H1 (cell line): ENCODE results near the gene MED12L. TPM values are rescaled to one million over a fixed set of nuclear protein-coding genes. Genes with fewer than 3 reads are reported as not detected.

Source experiments
- CTCF ChIA-PET: fragments of 300-600 bp; sonication (Branson Sonifier 250); formaldehyde crosslinking; loops from one replicate; lab custom pipeline; 2021; ENCODE audit not compliant: partially characterized antibody; lab: Charles Lee
- POLR2A ChIA-PET: fragments of 300-600 bp; sonication (Branson Sonifier 250); formaldehyde crosslinking; loops from one replicate; lab custom pipeline; 2021; ENCODE audit warnings: inconsistent platforms; ENCODE audit not compliant: partially characterized antibody; lab: Charles Lee
- DNase-seq, 2 experiments: peaks; one replicate each; pipeline versions ENCODE4 v3.0.0 to v3.0.0-alpha.2; 2010 to 2022; ENCODE audit warnings: low spot score in 2 of 2, low read depth in 1 of 2, mixed read lengths in 1 of 2
- FAIRE-seq: peaks from 2 replicates; lab custom pipeline; 2011; peaks lifted over from hg19 to GRCh38; lab: Jason Lieb, UNC
- H2AFZ ChIP-seq: 2 replicates; pipeline ENCODE4 v1.8.1; 2012; ENCODE audit warnings: low read length, inconsistent platforms
- H2AK5ac ChIP-seq: 2 replicates; pipeline ENCODE4 v1.6.1; 2013; ENCODE audit warnings: low read depth, low read length
- H2BK120ac ChIP-seq: replicated peaks from 2 replicates; pipeline ENCODE3; 2013; ENCODE audit warnings: low read depth, low read length, inconsistent platforms
- H2BK12ac ChIP-seq: 2 replicates; pipeline ENCODE4 v1.6.1; 2013; ENCODE audit warnings: low read depth, low read length
- H2BK15ac ChIP-seq: 2 replicates; pipeline ENCODE4 v1.6.1; 2013; ENCODE audit warnings: low read length
- H2BK20ac ChIP-seq: 2 replicates; pipeline ENCODE4 v1.6.1; 2013; ENCODE audit warnings: low read length
- H2BK5ac ChIP-seq: 2 replicates; pipeline ENCODE4 v1.6.1; 2013; ENCODE audit warnings: low read depth, low read length
- H3K14ac ChIP-seq: 2 replicates; pipeline ENCODE4 v1.6.1; 2013; ENCODE audit warnings: inconsistent platforms; ENCODE audit not compliant: insufficient read length
- H3K18ac ChIP-seq: 2 replicates; pipeline ENCODE4 v1.6.1; 2013; ENCODE audit warnings: low read length; ENCODE audit errors: extremely low read depth
- H3K23ac ChIP-seq: 2 replicates; pipeline ENCODE4 v1.6.1; 2013; ENCODE audit warnings: inconsistent platforms; ENCODE audit not compliant: insufficient read length
- H3K23me2 ChIP-seq: 2 replicates; pipeline ENCODE4 v1.6.1; 2013; ENCODE audit warnings: low read depth, low read length
- H3K27ac ChIP-seq: 2 replicates; pipeline ENCODE4 v1.6.1; 2011; ENCODE audit warnings: low read depth, low read length, inconsistent platforms
- H3K27me3 ChIP-seq, 4 experiments: replicated peaks in 1 of 4; 1 replicate in 1 of 4; 2 replicates in 3 of 4; pipeline versions ENCODE4 v1.6.1 to v1.8.1; 2011 to 2013; ENCODE audit warnings: low read length in 3 of 4, mild to moderate bottlenecking in 3 of 4, inconsistent platforms in 2 of 4, mixed read lengths in 2 of 4, moderate library complexity in 1 of 4; ENCODE audit not compliant: control insufficient read depth in 3 of 4, insufficient read depth in 3 of 4; ENCODE audit errors: extremely low read depth in 1 of 4
- H3K36me3 ChIP-seq, 4 experiments: 2 replicates each; pipeline versions ENCODE4 v1.6.1 to v1.8.1; 2011 to 2013; ENCODE audit warnings: mild to moderate bottlenecking in 4 of 4, low read length in 3 of 4, moderate library complexity in 2 of 4, control low read depth in 1 of 4, inconsistent platforms in 1 of 4; ENCODE audit not compliant: insufficient read depth in 4 of 4, control insufficient read depth in 2 of 4
- H3K4ac ChIP-seq: replicated peaks from 2 replicates; pipeline ENCODE3; 2013; ENCODE audit warnings: low read length, low read depth, mixed read lengths, inconsistent platforms; ENCODE audit not compliant: insufficient read length
- H3K4me1 ChIP-seq, 4 experiments: replicated peaks in 1 of 4; 1 replicate in 1 of 4; 2 replicates in 3 of 4; pipeline versions ENCODE4 v1.6.1 to v1.8.1; 2011 to 2013; ENCODE audit warnings: low read length in 3 of 4, inconsistent platforms in 2 of 4, mixed read lengths in 1 of 4; ENCODE audit not compliant: insufficient read depth in 4 of 4, control insufficient read depth in 3 of 4
- H3K4me2 ChIP-seq, 2 experiments: 2 replicates each; pipeline versions ENCODE4 v1.6.1 to v1.8.1; 2011 to 2013; ENCODE audit warnings: low read depth in 2 of 2, low read length in 2 of 2, control low read depth in 1 of 2, inconsistent platforms in 1 of 2, mild to moderate bottlenecking in 1 of 2; ENCODE audit not compliant: insufficient read depth in 1 of 2
- H3K4me3 ChIP-seq, 4 experiments: fragments of 200-600, 300-600 bp in 1 of 4; sonication (generic), shearing (Covaris generic), sonication (Bioruptor Twin) in 1 of 4; 2 replicates each; pipeline versions ENCODE4 v1.5.1 to v1.8.1; 2011 to 2016; ENCODE audit warnings: low read length in 4 of 4, low read depth in 3 of 4, control low read depth in 2 of 4, inconsistent platforms in 2 of 4, mild to moderate bottlenecking in 2 of 4, mixed read lengths in 1 of 4, moderate library complexity in 1 of 4; ENCODE audit not compliant: insufficient read depth in 2 of 4; ENCODE audit errors: extremely low read depth in 1 of 4
- H3K56ac ChIP-seq: replicated peaks from 2 replicates; pipeline ENCODE3; 2013; ENCODE audit warnings: low read depth, mild to moderate bottlenecking, mixed read lengths, low read length, inconsistent platforms; ENCODE audit not compliant: insufficient read length
- H3K79me1 ChIP-seq: 2 replicates; pipeline ENCODE4 v1.6.1; 2013; ENCODE audit warnings: low read depth, low read length, control low read depth
- H3K79me2 ChIP-seq, 2 experiments: 2 replicates each; pipeline versions ENCODE4 v1.6.1 to v1.8.1; 2012 to 2013; ENCODE audit warnings: low read length in 2 of 2, mild to moderate bottlenecking in 2 of 2, inconsistent platforms in 1 of 2; ENCODE audit not compliant: insufficient read depth in 2 of 2, control insufficient read depth in 1 of 2
- H3K9ac ChIP-seq, 4 experiments: replicated peaks in 1 of 4; 1 replicate in 1 of 4; 2 replicates in 3 of 4; pipeline versions ENCODE4 v1.6.1 to v1.8.1; 2011 to 2013; ENCODE audit warnings: low read depth in 3 of 4, low read length in 3 of 4, control low read depth in 2 of 4, mild to moderate bottlenecking in 2 of 4, moderate library complexity in 2 of 4, inconsistent platforms in 1 of 4; ENCODE audit errors: extremely low read depth in 1 of 4
- H3K9me3 ChIP-seq, 2 experiments: 2 replicates each; pipeline versions ENCODE4 v1.6.1 to v1.8.1; 2012 to 2013; ENCODE audit warnings: mild to moderate bottlenecking in 2 of 2, moderate library complexity in 2 of 2, control low read depth in 1 of 2, inconsistent platforms in 1 of 2, low read depth in 1 of 2, low read length in 1 of 2, mixed read lengths in 1 of 2; ENCODE audit not compliant: insufficient read depth in 2 of 2
- H4K20me1 ChIP-seq, 2 experiments: replicated peaks in 1 of 2; 2 replicates each; pipeline versions ENCODE3 to v1.8.1; 2011 to 2013; ENCODE audit warnings: inconsistent platforms in 2 of 2, low read length in 2 of 2, mild to moderate bottlenecking in 1 of 2; ENCODE audit not compliant: insufficient read depth in 2 of 2, control insufficient read depth in 1 of 2
- H4K5ac ChIP-seq: 2 replicates; pipeline ENCODE4 v1.6.1; 2013; ENCODE audit warnings: low read length, low read depth, mixed read lengths, inconsistent platforms; ENCODE audit not compliant: insufficient read length
- H4K8ac ChIP-seq: 2 replicates; pipeline ENCODE4 v1.8.0; 2013; ENCODE audit warnings: mild to moderate bottlenecking, moderate library complexity, low read length, inconsistent platforms; ENCODE audit not compliant: insufficient read depth; ENCODE audit errors: extremely low read depth
- H4K91ac ChIP-seq: replicated peaks from 2 replicates; pipeline ENCODE3; 2013; ENCODE audit warnings: low read length, mixed read lengths, inconsistent platforms; ENCODE audit not compliant: insufficient read length
- BCL11A ChIP-seq, 2 experiments: IDR thresholded peaks; one replicate each; pipeline ENCODE4 v1.6.1; 2011; ENCODE audit warnings: low read depth in 2 of 2, low read length in 2 of 2, mild to moderate bottlenecking in 2 of 2
- CTBP2 ChIP-seq: IDR thresholded peaks from 2 replicates; pipeline ENCODE4 v1.7.0; 2011; ENCODE audit warnings: borderline replicate concordance, mild to moderate bottlenecking, moderate library complexity, mixed read lengths, low read length; ENCODE audit not compliant: insufficient read depth, insufficient read length
- E2F6 ChIP-seq: IDR thresholded peaks from 2 replicates; pipeline ENCODE4 v1.6.1; 2012; ENCODE audit warnings: inconsistent platforms
- JUN ChIP-seq: IDR thresholded peaks from 2 replicates; pipeline ENCODE4 v1.6.1; 2011; ENCODE audit warnings: low read depth, mild to moderate bottlenecking, improper control_type of control experiment, low read length
- KDM5A ChIP-seq: fragments of 200-600 bp; IDR thresholded peaks from 2 replicates; pipeline ENCODE4 v1.7.1; 2012; ENCODE audit warnings: mild to moderate bottlenecking, low read length, inconsistent platforms, mixed read lengths
- POLR2A ChIP-seq, 2 experiments: IDR thresholded peaks; 1 replicate in 1 of 2; 2 replicates in 1 of 2; pipeline ENCODE4 v1.6.1; 2011; ENCODE audit warnings: low read depth in 2 of 2, low read length in 2 of 2, mild to moderate bottlenecking in 2 of 2; ENCODE audit errors: control extremely low read depth in 1 of 2
- RXRA ChIP-seq: IDR thresholded peaks from 2 replicates; pipeline ENCODE4 v1.6.1; 2011; ENCODE audit warnings: low read depth, mild to moderate bottlenecking, low read length, moderate library complexity; ENCODE audit not compliant: insufficient read depth
- TCF12 ChIP-seq: IDR thresholded peaks from 2 replicates; pipeline ENCODE4 v1.6.1; 2011; ENCODE audit warnings: low read depth, mild to moderate bottlenecking, low read length
- USF2 ChIP-seq: IDR thresholded peaks from 2 replicates; pipeline ENCODE4 v1.6.1; 2011; ENCODE audit warnings: low read length, improper control_type of control experiment
- WGBS, 2 experiments: shearing (Covaris generic) in 1 of 2; methylation state at CpG; one replicate each; pipeline versions ENCODE4 v1.1.6 to v1.1.7; 2013 to 2015; ENCODE audit warnings: low lambda C conversion rate in 2 of 2, mixed read lengths in 2 of 2, inconsistent platforms in 1 of 2, low coverage in 1 of 2, missing lambda C conversion rate in 1 of 2; ENCODE audit not compliant: insufficient replicate concordance in 2 of 2, insufficient coverage in 1 of 2, insufficient read length in 1 of 2; ENCODE audit errors: extremely low coverage in 1 of 2, missing lambda C conversion rate in 1 of 2; 5-methylcytosine and 5-hydroxymethylcytosine counted together
- polyA plus RNA-seq, 7 experiments: library from polyadenylated mRNA; depleted of rRNA in 3 of 7; stranded (reverse) in 5 of 7; unstranded in 2 of 7; fragments of >200 nt in 5 of 7; fragments of 200-250 nt in 2 of 7; gene quantifications; 1 replicate in 5 of 7; 2 replicates in 1 of 7; 4 replicates in 1 of 7; pipeline versions ENCODE4 v1.2.1 to v1.2.3, GENCODE V29; 2011 to 2013; ENCODE audit warnings: missing spikeins in 2 of 7, mixed read lengths in 2 of 7
- total RNA-seq: library from RNA; stranded (reverse); fragmentation: NEBNext Ultra II Directional; extraction: Animal tissue kit (Norgen Biotek cat#: 25700); gene quantifications from 2 replicates; pipeline ENCODE4 v1.2.1, GENCODE V29; 2021

The MED12L gene
- total and polyA plus RNA-seq, 2 of the 8 experiments (the other 6 are each of a cell fraction or from before 2014, with no cell fraction given): 3.6 to 26.2 TPM

- no peak overlapping the region for H2AFZ ChIP-seq
- H3K23me2 ChIP-seq: no peaks in the 10 kb centered on the region
- H2AK5ac ChIP-seq: no peak overlapping the region
- no peaks in the 10 kb centered on the region for H3K36me3 ChIP-seq
- H3K4ac ChIP-seq: no peak overlapping the region
- H3K27ac ChIP-seq: no peak overlapping the region
- H2BK120ac ChIP-seq: no peak overlapping the region
- H4K8ac ChIP-seq: no peak overlapping the region
- 94% methylated on average over 6 of the region's 6 CpGs; no CpG with 5 or more reads in 1 of the 2 experiments for whole genome bisulfite sequencing, 2 experiments
- FAIRE-seq (no peak), DNase-seq (no peak)
- no peak overlapping the region for H2BK12ac ChIP-seq
- H3K18ac ChIP-seq: no peak overlapping the region
- no peaks in the 10 kb centered on the region for H4K20me1 ChIP-seq
- no peaks in the 10 kb centered on the region for H3K79me1 ChIP-seq
- no peak overlapping the region for H3K4me3 ChIP-seq
- CTCF ChIA-PET: interaction anchor here (0.7 to 3.1 kb wide), 19 partner anchors 7 to 183 kb away, joined by 3 to 11 read pairs (median 4); no protein-coding TSS in a partner anchor
- no peak overlapping the region for H3K14ac ChIP-seq
- H3K9me3 ChIP-seq: no peaks in the 10 kb centered on the region
- H4K5ac ChIP-seq: no peak overlapping the region
- no peak overlapping the region for H4K91ac ChIP-seq
- H2BK15ac ChIP-seq: no peak overlapping the region
- H3K4me2 ChIP-seq: no peak overlapping the region
- no peak overlapping the region for H3K56ac ChIP-seq
- H3K23ac ChIP-seq: no peak overlapping the region
- no peaks in the 10 kb centered on the region for H3K27me3 ChIP-seq
- H3K4me1 ChIP-seq: peaks cover 0 to 10% (median 6%) of the 10 kb centered on the region in 4 experiments; a peak in 2 of 7 replicates
- POLR2A ChIA-PET: no interaction called here
- H2BK5ac ChIP-seq: no peak overlapping the region
- H3K9ac ChIP-seq: no peak overlapping the region
- H2BK20ac ChIP-seq: no peak overlapping the region
- H3K79me2 ChIP-seq: no peaks in the 10 kb centered on the region
- no peak for TF ChIP-seq POLR2A (IDR thresholded peaks at IDR 0.05; ENCODE audit: control extremely low read depth in 1 of 2, low read depth in 2 of 2, low read length in 2 of 2)
- no peak for TF ChIP-seq BCL11A (IDR thresholded peaks at IDR 0.05; ENCODE audit: low read depth in 2 of 2, low read length in 2 of 2)
- TF ChIP-seq JUN: no peak
- no peak for TF ChIP-seq TCF12
- no peak for TF ChIP-seq E2F6
- TF ChIP-seq CTBP2: no peak
- no peak for TF ChIP-seq RXRA
- TF ChIP-seq USF2: no peak
- TF ChIP-seq KDM5A: no peak
Measured at GRCh38 chr3:151234825-151235224, 149.4 kb downstream of the MED12L start.
